CD4-positive, alpha-beta T cell treated with Interleukin-17A for 4 hours (primary cell): ENCODE measurements around the gene TBRG4.

Source experiments
- DNase-seq: peaks from one replicate; pipeline ENCODE4 v3.0.0-alpha.2; 2020; ENCODE audit warnings: mixed read lengths

The TBRG4 gene

GRCh38 chr7:45050198-45050597 lies 61.3 kb downstream of the TBRG4 start:
- no peak for DNase-seq
